Activated CD4-positive, alpha-beta T cell treated with anti-CD3 and anti-CD28 coated beads, Interleukin-2, amount 10 ng/mL, durations not matched to agents 24 days and 14 days (primary cell): ENCODE data around the gene TAF4. TPM values are rescaled to one million over a fixed set of nuclear protein-coding genes. Genes with fewer than 3 reads are reported as not detected.
"Not testable (repeated sequence)": the region's sequence is repeated elsewhere in the genome, so short reads cannot be mapped to it uniquely, and the experiment has no call there.

Experiments
- DNase-seq: peaks from one replicate; pipeline ENCODE4 v3.0.0; 2022
- H3K27ac Mint-ChIP-seq: one replicate; pipeline ENCODE4 v1.8.0; 2022; ENCODE audit warnings: mild to moderate bottlenecking, mixed read lengths
- H3K27me3 Mint-ChIP-seq: one replicate; pipeline ENCODE4 v1.8.0; 2022; ENCODE audit warnings: mixed read lengths
- H3K36me3 Mint-ChIP-seq: one replicate; pipeline ENCODE4 v1.8.0; 2022; ENCODE audit warnings: low read depth, mild to moderate bottlenecking, mixed read lengths
- H3K4me1 Mint-ChIP-seq: one replicate; pipeline ENCODE4 v1.8.0; 2021; ENCODE audit warnings: mixed read lengths
- H3K4me3 Mint-ChIP-seq: one replicate; pipeline ENCODE4 v1.8.0; 2022; ENCODE audit warnings: mild to moderate bottlenecking, moderate library complexity, mixed read lengths
- H3K9me3 Mint-ChIP-seq: one replicate; pipeline ENCODE4 v1.8.0; 2021; ENCODE audit warnings: mixed read lengths
- intact Hi-C: fragments of 100-400 bp; cut with micrococcal nuclease; formaldehyde crosslinking; loops from one replicate; pipeline ENCODE4 v1.15.1; 2023
- total RNA-seq: library from RNA; stranded (reverse); gene quantifications from 2 replicates; pipeline ENCODE4 v1.2.3, GENCODE V29; 2022

TAF4 gene
- total RNA-seq, 1 donor from 2014 or later, result 25.6 TPM

- intact Hi-C loops, result no loop called here
- Mint-ChIP-seq H3K4me1 (peaks cover 7% of the 10 kb centered on the region), H3K36me3 (peaks cover 35% of the 10 kb centered on the region), H3K9me3 (peaks cover 6% of the 10 kb centered on the region), H3K27ac (no peak overlapping the region), H3K27me3 (no peaks in the 10 kb centered on the region), H3K4me3 (no peak overlapping the region)
- no peak for DNase-seq
Observed at GRCh38 chr20:61979090-61979489, 86.6 kb downstream of the TAF4 start.

- peaks cover 30% of the 10 kb centered on the region for H3K36me3 Mint-ChIP-seq
- peaks cover 6% of the 10 kb centered on the region for H3K9me3 Mint-ChIP-seq
- no peak overlapping the region for H3K27ac Mint-ChIP-seq
- H3K4me3 Mint-ChIP-seq, result no peak overlapping the region
- peaks cover 7% of the 10 kb centered on the region for H3K4me1 Mint-ChIP-seq
- intact Hi-C loops, result no loop called here
- DNase-seq, result no peak
- no peaks in the 10 kb centered on the region for H3K27me3 Mint-ChIP-seq
Observed at GRCh38 chr20:61978491-61978890, 87.2 kb downstream of the TAF4 start.

DNA sequence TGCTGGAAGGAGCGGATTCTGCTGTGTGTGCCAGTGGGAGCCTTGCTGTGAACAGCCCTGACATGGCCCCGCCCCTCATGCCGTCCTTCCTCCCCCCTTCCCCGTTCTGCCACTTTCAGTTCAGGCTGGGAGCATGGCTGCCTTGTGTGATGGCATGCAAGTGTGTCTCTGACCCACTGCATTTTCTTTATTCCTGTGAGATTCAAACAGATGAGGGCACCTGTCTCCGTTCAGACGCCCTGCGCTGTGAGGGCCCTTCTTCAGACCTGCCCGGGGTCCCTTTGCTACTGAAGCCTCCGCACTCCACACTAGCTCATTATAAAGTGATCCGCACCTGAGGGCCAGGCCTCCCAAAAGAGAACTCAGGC lies 88.3 kb downstream of the TAF4 start:
- DNase-seq, result no peak
- no peak overlapping the region for H3K27ac Mint-ChIP-seq
- H3K4me1 Mint-ChIP-seq, result peaks cover 7% of the 10 kb centered on the region
- no peaks in the 10 kb centered on the region for H3K27me3 Mint-ChIP-seq
- H3K36me3 Mint-ChIP-seq, result peaks cover 33% of the 10 kb centered on the region
- H3K9me3 Mint-ChIP-seq, result peaks cover 6% of the 10 kb centered on the region
- intact Hi-C loops, result no loop called here
- no peak overlapping the region for H3K4me3 Mint-ChIP-seq

GRCh38 chr20:61976644-61977418 lies 88.8 kb downstream of the TAF4 start:
- intact Hi-C loops, result no loop called here
- Mint-ChIP-seq H3K4me1 (peaks cover 4% of the 10 kb centered on the region), H3K36me3 (peaks cover 29% of the 10 kb centered on the region), H3K27me3 (no peaks in the 10 kb centered on the region), H3K9me3 (peaks cover under 1% of the 10 kb centered on the region), H3K27ac (no peak overlapping the region), H3K4me3 (no peak overlapping the region)
- no peak for DNase-seq

GRCh38 chr20:61976263-61976643 lies 89.4 kb downstream of the TAF4 start:
- no peak overlapping the region for H3K27ac Mint-ChIP-seq
- H3K9me3 Mint-ChIP-seq, result no peaks in the 10 kb centered on the region
- no peak for DNase-seq
- H3K27me3 Mint-ChIP-seq, result no peaks in the 10 kb centered on the region
- no peak overlapping the region for H3K4me3 Mint-ChIP-seq
- peaks cover 1% of the 10 kb centered on the region for H3K4me1 Mint-ChIP-seq
- peaks cover 25% of the 10 kb centered on the region for H3K36me3 Mint-ChIP-seq
- intact Hi-C loops, result no loop called here

DNA sequence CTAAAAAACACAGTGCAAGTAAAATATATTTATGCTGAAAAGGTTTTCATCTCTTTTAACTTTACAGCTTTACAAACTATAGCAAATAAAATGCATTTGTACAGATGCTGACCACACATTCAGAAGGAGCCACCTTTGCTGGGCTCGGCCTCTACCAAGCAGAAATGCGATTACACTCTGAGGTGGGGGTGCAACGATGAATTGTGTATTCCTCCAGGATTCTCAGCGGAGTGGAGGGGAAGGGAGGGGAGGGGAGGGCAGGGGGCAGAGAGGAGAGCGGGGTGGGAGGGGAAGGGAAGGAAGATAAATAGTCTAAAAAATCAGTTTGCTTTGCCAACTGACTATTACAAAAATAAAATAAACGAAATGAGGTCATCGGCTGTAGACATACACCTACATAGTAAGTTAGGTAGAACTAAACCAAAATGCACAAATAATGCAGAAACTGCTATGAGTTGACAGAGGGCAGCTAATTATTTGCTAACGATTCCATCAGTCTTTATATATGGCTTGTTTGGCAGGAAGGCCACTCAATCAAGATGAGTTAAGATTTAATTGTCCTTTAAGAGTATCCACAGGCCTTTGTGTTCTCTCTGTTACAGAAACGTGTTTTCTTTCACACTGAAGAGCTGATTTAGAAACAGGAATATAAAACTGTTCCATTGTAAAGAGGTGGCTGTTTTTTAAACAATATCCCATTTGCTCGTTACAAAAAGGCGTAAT lies 90.1 kb downstream of the TAF4 start:
- Mint-ChIP-seq H3K27me3 (no peaks in the 10 kb centered on the region), H3K4me3 (no peak overlapping the region), H3K27ac (no peak overlapping the region), H3K36me3 (peaks cover 19% of the 10 kb centered on the region), H3K9me3 (no peaks in the 10 kb centered on the region), H3K4me1 (no peaks in the 10 kb centered on the region)
- no peak for DNase-seq
- intact Hi-C loops, result no loop called here

DNA sequence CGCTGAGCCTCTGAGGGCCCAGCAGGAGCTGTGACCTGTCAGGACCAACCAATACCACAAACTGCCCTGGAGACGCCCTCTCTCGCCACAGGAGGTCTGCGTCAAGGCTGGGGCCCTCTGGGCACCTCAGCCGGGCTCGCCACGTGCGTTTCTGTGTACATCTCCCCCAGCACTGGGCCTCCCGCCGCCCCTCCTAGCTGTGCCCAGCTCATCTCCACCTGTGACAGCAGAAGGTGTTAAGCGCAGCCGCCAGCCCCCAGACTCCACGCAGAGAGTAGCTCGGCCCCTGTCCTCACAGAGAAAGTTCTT lies 91.4 kb downstream of the TAF4 start:
- no peak for DNase-seq
- Mint-ChIP-seq H3K4me1 (no peaks in the 10 kb centered on the region), H3K4me3 (no peak overlapping the region), H3K27me3 (no peaks in the 10 kb centered on the region), H3K9me3 (no peaks in the 10 kb centered on the region), H3K36me3 (peaks cover 16% of the 10 kb centered on the region), H3K27ac (no peak overlapping the region)
- intact Hi-C loops, result no loop called here

- Mint-ChIP-seq H3K36me3 (peaks cover 16% of the 10 kb centered on the region), H3K9me3 (no peaks in the 10 kb centered on the region), H3K27me3 (no peaks in the 10 kb centered on the region), H3K4me3 (no peak overlapping the region), H3K4me1 (no peaks in the 10 kb centered on the region), H3K27ac (no peak overlapping the region)
- no peak for DNase-seq
- intact Hi-C loops, result no loop called here
Observed at GRCh38 chr20:61973515-61974356, 91.9 kb downstream of the TAF4 start.

GRCh38 chr20:61972636-61973508 lies 92.8 kb downstream of the TAF4 start:
- Mint-ChIP-seq H3K27ac (no peak overlapping the region), H3K27me3 (no peaks in the 10 kb centered on the region), H3K4me1 (no peaks in the 10 kb centered on the region), H3K4me3 (no peak overlapping the region), H3K36me3 (peaks cover 16% of the 10 kb centered on the region), H3K9me3 (no peaks in the 10 kb centered on the region)
- intact Hi-C loops, result no loop called here
- DNase-seq, result no peak

DNA sequence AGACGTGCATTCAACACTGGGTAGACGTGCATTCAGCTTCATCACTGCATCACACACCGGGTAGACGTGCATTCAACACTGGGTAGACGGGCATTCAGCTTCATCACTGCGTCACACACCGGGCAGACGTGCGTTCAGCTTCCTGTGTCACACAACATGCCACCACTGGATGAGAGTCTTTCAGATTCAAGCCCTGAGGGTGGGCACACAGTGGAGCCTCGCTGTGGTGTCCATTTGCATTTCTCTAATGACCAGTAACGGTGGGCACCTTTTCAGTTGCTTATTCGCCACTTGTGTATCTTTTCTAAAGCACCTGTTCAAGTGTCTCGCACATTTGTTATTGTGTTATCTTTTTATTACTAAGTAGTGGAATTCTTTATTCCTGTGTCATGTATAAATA lies 94.1 kb downstream of the TAF4 start:
- peaks cover 16% of the 10 kb centered on the region for H3K36me3 Mint-ChIP-seq
- intact Hi-C loops, H3K27me3 Mint-ChIP-seq, H3K9me3 Mint-ChIP-seq, DNase-seq, H3K4me1 Mint-ChIP-seq, H3K4me3 Mint-ChIP-seq, H3K27ac Mint-ChIP-seq: not testable (repeated sequence)

- H3K4me1 Mint-ChIP-seq, result no peaks in the 10 kb centered on the region
- no peak overlapping the region for H3K27ac Mint-ChIP-seq
- DNase-seq, result no peak
- peaks cover 13% of the 10 kb centered on the region for H3K36me3 Mint-ChIP-seq
- peaks cover 4% of the 10 kb centered on the region for H3K27me3 Mint-ChIP-seq
- no peaks in the 10 kb centered on the region for H3K9me3 Mint-ChIP-seq
- H3K4me3 Mint-ChIP-seq, result no peak overlapping the region
- intact Hi-C loops, result no loop called here
Observed at GRCh38 chr20:61970357-61970756, 95.3 kb downstream of the TAF4 start.

- intact Hi-C loops, result no loop called here
- Mint-ChIP-seq H3K36me3 (peaks cover 12% of the 10 kb centered on the region), H3K4me1 (no peaks in the 10 kb centered on the region), H3K4me3 (no peak overlapping the region), H3K9me3 (no peaks in the 10 kb centered on the region), H3K27ac (no peak overlapping the region), H3K27me3 (peaks cover 6% of the 10 kb centered on the region)
- no peak for DNase-seq
Observed at GRCh38 chr20:61969806-61970205, 95.9 kb downstream of the TAF4 start.

DNA sequence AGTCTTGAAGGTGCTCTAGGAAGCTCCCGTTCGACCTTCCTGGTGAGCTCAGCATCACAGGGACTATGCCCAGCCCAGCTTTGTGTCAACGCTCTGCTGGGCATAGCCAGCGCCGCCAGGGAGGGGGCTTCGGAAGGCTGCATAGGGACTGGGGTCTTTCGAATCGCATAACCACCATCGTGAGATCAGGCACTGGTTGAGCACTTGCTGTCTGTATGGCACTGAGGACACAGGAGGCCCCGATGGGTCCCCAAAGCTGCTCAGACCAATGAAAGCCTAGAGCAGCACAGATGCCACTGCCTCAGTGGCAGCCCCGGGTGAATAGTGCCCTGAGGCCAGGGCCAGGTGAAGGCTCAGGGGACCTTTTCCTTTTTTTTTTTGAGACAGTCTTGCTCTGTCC lies 96.7 kb downstream of the TAF4 start:
- Mint-ChIP-seq H3K36me3 (peaks cover 8% of the 10 kb centered on the region), H3K4me1 (no peaks in the 10 kb centered on the region), H3K4me3 (no peak overlapping the region), H3K27ac (no peak overlapping the region), H3K27me3 (peaks cover 10% of the 10 kb centered on the region), H3K9me3 (no peaks in the 10 kb centered on the region)
- no peak for DNase-seq
- intact Hi-C loops, result no loop called here
